NCI-H345 (cell line): Measurements from ENCODE around the gene TARM1.

Experiments used
- DNase-seq: peaks from one replicate; lab custom pipeline; 2025; lab: John Stamatoyannopoulos, UW

The TARM1 gene

DNA sequence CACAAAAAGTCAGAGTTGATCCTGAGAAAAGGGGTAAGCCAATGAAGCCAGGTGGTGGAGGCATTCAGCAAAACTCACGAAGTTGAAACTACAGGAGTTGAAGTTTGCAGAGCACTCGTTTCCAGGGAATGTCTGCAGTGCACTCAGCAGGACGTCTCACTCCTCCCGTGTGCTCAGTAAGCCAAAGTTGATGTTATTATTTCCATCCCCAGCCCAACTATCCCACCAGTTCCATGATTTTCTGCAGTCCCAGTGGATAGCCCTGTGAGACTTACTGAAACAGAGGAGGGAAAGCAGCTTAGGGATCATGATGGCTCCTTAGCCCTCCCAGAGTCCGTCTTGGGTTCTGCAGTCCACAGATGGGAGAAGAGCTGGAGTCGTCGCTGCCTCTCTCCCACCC is at the start of gene TARM1:
TARM1 (minus strand) TSS at position 334 of the 400 bp plus-strand sequence; CDS start at position 309, 25 bp downstream.
- no peak for DNase-seq

DNA sequence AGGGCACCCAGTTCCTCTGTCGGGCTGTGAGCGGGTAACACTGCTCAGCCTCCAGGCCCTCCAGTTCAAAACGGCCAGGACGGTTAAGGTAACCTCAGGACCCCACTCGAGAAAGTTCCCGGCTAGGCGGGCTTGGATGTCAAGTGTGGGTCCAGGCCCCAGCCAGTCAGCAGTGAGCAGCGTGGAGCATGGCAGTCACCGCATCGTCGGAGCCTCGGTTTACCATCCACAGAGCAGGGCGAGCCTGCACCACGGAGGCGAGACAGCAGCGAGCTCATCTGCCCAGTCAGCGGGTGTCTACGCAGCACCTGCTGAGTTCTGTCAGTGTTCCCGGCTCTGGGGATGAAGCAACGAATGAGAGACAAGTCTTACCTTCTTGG is 48.4 kb upstream of the TARM1 start:
- no peak for DNase-seq

DNA sequence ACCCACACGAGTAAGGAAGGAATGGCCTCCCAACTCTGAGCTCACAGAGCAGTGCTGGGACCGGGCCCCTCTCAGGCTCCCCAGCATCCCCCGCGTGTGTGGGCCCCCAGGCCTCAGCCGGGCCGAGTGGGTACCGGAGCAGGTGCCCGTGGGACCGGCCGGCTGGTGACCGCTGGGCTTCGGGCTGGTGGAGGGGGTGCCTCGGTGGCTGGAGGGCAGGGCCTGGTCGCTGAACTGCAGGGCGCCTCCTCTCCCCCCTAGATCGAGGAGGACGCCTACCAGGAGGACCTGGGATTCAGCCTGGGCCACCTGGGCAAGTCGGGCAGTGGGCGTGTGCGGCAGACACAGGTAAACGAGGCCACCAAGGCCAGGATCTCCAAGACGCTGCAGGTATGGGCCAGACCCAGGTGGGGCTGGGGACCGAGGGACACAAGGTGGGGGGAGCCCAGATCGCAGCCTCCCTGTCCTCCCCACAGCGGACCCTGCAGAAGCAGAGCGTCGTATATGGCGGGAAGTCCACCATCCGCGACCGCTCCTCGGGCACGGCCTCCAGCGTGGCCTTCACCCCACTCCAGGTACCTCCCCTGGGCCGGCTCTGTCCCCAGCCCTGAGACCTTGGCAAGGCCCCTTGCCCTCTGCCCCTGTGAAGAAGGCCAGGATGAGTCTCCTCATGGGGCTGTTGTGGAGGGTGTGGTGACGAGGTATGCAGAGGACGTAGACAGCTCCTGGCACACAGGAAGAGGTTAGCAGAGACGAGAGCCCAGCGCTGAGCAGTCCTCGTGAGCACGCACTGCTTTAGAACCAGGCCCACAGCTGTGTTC is 47.8 kb upstream of the TARM1 start:
- DNase-seq, result no peak

DNA sequence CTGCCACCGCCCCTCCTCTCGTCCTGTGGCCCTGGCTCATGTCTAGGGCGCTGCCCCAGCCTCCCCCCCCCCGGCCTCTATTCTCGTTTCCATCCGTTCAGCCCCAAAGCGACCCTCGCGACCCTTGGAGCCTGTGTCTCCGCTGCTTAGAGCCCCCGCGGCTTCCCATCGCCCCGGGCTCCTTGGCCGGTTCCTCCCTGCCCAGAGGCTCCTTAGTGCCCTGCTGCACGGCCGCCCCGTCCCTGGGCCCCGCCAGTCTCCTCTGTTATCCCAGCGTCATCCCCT is 47.2 kb upstream of the TARM1 start:
- no peak for DNase-seq

DNA sequence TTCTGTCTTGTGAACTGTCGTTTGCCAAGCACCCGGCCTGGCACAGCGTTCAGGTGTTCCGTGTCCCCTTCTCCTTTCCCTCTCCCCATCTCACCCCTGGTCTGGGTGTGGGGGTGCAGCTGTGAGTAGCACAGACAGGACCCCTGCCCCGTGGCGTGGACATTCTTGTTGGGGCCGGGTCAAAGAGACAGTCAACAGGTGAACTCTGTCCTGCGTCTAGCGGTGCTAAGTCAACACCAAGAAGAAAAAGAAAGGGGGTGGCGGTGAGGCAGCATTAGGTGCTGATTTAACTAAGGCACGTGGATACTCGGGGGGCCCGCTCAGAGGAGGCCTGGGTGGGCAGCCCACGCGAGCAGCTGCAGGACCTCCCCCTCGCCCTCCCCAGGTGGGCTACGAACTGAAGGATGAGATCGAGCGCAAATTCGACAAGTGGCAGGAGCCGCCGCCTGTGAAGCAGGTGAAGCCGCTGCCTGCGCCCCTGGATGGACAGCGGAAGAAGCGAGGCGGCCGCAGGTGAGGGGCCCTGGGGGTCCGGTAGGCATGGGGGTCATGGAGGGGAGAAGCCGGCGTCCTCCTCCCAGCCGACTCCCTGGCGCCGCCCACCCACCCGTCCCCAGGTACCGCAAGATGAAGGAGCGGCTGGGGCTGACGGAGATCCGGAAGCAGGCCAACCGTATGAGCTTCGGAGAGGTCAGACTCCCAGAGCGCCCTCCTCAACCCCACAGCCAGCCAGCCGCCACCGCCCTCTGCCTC is 46.7 kb upstream of the TARM1 start:
- DNase-seq, result no peak

DNA sequence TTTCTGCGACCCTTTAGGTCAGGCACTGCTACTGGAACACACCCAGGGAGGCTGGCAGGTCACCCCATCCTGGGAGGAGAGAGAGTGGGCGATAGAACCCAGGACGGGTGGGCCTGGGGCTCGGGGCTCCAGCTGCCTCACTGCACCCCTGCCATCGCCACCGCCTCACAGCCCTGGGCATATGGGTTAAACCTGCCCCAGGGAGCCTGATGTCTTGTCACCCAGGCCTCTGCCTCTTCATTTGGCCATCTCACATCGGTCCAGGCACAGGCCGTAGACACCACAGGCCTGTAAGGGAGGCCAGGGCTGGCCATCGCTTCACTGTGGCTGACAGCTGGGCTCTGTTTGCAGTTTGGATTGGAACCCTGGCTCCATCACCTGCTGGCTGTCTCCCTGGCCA is 44.5 kb upstream of the TARM1 start:
- no peak for DNase-seq

DNA sequence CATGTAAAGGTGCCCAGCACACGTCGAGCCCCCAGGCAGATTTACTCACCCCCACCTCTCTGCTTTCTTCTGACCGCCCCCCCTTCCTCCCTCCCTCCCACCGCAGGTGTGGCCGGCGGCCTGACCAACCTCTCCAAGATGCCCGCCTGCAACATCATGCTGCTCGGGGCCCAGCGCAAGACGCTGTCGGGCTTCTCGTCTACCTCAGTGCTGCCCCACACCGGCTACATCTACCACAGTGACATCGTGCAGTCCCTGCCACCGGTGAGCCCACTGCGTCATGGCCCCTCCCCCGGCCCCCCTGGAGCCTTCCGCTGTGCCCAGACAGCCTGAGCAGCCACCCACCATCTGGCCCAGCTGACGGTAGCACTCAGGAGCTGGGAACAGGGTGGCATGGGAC is 43.2 kb upstream of the TARM1 start:
- no peak for DNase-seq

DNA sequence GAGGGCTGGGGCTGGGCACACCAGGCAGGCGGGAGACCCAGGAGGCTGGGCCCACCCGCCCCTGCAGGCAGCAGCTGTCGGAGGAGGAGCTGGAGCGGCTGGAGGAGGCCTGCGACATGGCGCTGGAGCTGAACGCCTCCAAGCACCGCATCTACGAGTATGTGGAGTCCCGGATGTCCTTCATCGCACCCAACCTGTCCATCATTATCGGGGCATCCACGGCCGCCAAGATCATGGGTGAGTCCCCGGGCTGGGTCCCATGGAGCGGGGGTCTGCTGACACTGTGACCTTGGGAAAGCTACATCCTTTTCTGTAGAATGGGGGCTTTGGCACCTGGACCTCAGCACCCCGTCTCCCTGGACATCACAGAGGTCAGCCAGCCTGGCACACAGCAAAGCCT is 42.5 kb upstream of the TARM1 start:
- DNase-seq, result no peak

DNA sequence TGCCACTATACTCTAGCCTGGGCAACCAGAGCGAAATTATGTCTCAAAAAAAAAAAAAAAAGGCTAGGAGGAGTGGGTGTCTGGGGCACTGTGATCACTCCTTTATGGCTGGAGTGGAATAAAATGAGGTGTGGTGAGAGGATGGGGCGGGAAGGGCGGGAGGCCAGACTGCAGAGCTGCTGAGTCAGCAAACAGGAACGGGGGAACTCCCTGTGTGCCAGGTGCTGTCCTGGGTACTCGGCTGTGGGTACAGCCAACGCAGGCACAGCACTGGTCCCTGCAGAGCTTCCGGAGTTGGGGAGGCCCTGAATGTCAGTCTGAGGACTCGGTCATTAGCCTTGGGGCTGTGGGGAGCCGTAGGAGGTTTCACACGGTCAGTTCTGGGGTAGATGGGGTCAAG is 40.1 kb upstream of the TARM1 start:
- no peak for DNase-seq

DNA sequence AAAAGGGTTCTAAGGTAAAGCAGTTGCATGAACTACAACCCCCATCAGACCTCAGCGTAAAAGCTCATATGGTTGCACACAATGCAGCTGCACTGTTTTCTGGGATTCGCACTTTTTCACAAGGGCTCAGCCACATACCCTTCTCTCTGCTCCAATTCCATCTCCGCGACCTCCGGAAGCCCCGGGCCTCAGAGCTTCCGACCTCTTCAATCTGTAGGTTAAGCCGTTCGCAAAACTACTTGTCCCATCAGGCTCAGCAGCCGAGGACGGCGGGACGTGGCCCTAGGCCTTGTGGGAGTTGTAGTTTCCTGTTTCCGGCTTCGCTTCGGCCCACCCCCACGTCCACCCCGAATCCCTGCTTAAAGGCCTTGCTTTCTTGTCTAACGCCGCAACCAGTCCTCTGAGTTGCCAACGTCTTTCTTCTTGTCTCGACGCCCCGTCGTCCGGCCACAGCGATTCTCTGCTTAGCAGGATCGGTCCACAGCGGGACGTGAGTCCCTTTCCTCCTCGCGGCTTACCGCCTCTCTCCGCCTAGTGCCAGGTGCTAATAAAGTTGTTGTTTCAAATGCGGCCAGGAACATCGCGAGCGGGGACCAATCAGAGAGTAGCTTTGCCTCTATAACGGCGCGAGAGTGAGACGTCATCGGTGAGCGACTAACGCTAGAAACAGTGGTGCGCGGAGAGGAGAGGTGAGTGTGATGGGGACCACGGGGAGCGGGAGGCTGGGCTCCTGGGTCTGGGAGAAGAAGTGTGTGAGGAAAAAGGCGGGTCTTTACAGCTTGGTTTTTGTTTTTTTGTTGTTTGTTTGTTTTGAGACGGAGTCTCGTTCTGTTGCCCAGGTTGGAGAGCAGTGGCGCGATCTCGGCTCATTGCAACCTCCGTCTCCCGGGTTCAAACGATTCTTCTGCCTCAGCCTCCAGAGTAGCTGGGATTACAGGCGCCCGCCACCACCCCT is 34.2 kb upstream of the TARM1 start, which contains the start of the genes PRPF31 and TFPT:
PRPF31 (plus strand) TSS at position 646 of the 955 bp plus-strand sequence. CDS start 2,525 bp downstream, outside the sequence.
TFPT (minus strand) TSS at position 549 of the 955 bp plus-strand sequence; CDS start at position 161, 388 bp downstream.
- DNase-seq, result peak; percentile 96

DNA sequence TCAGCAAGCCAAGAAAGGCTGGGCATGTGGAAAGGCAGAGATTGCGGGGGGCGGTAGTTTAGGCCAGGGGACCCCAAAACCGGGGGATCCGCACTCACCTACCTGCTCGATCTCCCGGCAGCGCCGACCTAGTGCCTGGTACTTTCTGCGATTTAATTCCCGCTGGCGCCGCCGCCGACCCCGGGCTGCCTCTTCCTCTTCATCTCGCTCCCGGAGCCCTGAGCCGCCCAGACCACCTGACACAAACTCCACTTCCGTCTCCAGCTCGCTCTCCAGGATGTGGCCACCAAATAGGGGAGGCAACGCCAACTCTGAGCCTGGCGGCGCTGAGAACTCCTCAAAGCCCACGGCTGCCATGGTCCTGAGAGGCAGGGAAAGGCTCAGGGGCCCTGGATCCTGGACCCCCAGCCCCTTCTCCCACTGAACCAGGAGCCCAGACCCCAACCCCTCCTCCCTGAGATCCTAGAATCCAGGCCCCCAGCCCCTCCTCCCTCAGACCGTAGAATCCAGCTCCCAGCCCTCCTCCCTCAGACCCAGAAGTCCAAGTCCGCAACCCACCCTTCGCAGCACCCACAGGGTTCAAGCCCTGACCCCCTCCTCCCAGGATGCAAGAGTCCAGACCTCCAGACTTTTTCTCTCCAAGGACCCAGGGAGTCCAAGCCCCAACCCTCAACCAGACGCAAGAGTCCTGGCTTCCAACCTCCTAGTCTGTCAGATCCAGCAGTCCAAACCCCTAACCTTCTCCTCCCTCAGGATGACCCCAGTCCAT is 33.4 kb upstream of the TARM1 start:
- DNase-seq, result no peak

DNA sequence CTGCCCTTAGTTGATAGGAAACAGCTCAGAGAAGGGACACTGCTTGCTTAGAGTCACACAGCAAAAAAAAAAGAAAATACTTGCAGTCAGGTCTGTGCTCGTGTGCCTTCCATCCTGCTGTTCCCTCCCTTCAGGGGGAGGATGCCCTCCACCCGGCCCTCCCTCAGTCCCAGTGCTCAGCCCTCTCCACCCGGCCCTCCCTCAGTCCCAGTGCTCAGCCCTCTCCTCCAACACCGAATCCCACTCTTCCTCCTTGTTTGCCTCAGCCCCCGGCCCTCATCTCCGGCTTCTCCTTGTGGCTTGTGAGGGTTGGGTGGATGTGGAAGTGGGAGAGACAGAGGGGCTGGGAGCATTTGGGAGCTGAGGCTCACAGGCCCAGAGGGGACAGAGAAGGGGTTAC is 28.5 kb upstream of the TARM1 start:
- no peak for DNase-seq

DNA sequence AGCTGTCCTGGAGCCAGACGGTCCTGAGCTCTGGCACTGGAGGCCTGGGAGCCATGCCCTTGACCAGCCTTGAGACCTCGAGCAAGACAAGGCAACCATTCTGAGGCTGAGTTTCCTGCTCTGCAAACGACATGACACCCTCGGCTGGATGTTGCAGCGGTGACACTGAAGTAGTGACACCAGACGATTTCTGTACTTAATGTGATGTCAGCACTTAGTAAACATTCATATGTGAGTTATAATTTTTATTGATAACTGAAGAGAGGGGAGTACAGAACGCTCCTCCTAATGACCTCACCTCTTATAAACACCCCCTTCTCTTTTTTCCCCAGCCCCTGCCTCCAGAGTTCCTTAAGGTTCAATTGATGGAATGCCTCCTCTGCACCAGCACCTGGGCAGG is 27.3 kb upstream of the TARM1 start:
- DNase-seq, result no peak

DNA sequence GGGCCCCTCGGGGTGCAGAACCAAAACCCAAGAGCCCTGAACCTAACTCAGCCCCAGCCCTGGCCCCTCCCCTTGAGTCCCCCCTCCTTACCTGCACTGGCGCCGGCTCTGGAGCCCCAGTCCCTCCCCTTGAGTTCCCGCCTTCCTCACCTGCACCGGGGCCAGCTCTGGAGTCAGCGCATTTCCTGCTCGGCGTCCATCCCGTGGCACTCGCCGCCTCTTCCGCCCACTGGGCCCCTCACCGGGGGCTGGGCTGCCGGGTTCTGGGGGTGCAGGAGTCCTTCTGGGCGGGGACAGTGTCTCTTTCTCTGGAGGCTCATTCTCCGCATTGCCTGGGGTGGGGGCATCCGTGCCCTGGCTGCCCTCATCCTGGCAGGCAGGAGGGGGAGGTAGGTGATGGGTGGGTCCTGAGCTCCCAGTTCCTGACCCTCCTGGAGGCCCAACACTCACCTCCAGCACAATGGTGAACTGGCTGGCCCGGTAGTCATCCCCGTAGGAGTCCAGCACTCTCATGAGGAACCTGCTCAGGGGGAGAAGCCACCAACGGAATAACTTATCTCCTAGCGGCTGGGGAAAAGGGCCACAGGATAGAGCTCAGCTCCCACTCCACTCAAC is 26.8 kb upstream of the TARM1 start:
- DNase-seq, result no peak

DNA sequence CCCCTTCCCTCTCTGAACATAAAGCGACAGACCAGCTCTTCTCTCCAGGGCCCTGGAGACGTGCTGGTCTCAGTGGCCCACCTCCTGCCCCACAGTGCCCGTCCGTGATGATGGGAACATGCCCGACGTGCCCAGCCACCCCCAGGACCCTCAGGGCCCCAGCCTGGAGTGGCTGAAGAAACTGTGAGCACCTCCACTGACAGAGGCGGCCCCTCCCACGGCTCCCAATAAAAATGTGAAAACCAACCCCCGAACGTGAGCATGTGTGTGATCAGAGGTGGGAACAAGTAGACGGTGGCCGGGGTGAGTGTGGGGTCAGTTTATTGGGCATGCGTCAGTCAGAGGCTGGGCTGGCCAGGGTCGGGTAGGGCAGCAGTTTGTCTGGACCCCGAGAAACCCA is 25.6 kb upstream of the TARM1 start:
- no peak for DNase-seq

DNA sequence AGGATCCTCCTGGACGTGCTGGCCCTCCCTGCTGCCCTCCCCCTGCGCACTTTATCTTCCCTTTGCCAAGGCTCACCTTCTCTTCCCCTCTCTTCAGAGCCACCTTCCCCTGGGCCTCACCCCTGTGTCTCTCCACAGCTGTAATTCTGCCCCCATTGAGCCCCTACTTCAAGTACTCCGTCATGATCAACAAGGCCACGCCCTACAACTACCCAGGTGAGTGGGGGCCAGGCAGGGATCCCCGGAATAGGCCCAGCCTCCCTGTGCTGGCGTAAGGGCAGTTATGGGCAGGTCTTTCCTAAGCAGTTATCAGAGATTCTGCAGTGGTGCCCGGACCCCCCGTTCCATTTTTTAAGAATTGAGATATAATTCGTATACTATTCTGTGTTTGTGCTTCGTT is 24.6 kb upstream of the TARM1 start:
- no peak for DNase-seq

DNA sequence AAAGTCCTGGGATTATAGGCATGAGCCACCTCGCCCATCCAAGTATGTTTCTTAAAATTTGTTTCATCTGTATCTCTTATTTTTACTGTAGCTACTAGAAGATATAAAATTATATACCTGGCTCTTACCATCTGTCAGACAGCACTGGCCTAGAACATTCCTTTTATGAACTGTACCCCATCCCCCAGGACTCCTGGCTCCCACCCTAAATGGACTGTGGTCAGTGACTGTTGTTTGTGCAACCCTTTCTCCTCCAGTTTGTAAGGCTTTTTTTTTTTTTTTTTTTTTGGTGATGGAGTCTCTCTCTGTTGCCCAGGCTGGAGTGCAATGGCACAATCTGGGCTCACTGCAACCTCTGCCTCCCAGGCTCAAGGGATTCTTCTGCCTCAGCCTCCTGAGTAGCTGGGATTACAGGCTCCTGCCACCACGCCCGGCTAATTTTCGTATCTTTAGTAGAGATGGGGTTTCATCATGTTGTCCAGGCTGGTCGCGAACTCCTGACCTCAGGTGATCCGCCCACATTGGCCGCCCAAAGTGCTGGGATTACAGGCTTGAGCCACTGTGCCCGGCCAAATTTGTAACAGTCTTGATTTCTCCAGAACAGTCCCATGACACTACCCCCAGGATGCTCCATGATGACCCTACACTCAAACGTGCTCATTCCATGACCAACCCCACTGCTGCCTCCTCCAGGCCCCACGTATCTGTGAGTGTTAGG is 24.0 kb upstream of the TARM1 start:
- no peak for DNase-seq

DNA sequence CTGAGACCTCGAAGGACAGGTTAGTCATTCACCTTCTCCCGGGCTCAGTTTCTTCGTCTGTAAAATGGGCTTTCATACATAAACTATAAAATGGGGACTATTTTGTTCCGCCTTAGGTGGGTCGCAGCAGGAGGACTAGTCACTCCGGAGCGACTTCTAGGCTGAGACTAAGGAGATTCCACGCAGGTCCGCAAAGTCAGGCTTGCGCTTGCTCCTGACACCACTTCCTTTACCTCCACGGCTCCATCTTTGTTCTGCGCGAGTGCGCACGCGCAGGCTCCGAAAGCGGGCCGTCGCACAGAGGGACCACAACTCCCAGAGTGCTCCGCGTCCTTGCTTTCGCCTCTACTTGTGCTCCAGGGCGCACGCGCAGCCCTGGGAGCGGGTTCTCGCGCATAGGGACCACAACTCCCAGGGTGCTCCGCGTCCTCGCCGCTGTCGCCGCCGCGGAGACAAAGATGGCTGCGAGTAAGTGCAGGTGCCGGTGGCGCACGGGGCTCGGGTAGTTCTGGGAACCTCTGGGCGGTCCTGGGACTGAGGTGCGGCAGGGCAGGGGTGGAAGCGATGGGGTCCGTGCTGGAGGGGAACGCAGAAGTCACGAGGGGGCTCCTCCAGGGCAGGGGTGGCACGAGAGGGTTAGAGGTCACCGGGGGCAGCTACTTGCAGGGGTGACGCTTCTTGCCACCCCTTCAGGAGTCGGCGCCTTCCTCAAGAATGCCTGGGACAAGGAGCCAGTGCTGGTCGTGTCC is 21.4 kb upstream of the TARM1 start, which contains the start of gene NDUFA3:
NDUFA3 (plus strand) TSS at position 435 of the 749 bp plus-strand sequence; CDS start at position 459, 24 bp downstream.
- DNase-seq, result peak; percentile 96

DNA sequence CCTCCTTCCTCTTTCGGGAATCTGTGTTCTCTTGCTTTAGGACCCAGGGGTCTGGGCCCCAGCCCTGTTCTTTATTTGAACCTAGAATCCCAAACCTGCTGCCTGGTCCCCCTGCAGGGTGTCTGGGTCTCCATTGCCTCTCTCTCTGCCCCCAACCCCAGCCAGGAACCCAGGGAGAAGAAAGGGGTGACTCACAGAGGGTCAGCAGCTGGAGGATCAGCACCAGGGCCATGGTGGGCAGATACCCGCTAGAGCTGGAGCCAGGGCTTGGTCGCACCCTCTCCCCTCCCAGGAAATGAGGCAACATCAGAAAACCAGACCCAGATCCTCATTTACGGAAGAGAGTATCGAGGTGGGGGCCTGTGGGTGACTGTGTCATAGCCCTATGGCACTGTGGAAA is 19.4 kb upstream of the TARM1 start, which contains the start of gene OSCAR:
OSCAR (minus strand) TSS at position 243 of the 400 bp plus-strand sequence; CDS start at position 232, 11 bp downstream.
- no peak for DNase-seq
